ENCODE results near the gene DCANP1.

Gene DCANP1

DNA sequence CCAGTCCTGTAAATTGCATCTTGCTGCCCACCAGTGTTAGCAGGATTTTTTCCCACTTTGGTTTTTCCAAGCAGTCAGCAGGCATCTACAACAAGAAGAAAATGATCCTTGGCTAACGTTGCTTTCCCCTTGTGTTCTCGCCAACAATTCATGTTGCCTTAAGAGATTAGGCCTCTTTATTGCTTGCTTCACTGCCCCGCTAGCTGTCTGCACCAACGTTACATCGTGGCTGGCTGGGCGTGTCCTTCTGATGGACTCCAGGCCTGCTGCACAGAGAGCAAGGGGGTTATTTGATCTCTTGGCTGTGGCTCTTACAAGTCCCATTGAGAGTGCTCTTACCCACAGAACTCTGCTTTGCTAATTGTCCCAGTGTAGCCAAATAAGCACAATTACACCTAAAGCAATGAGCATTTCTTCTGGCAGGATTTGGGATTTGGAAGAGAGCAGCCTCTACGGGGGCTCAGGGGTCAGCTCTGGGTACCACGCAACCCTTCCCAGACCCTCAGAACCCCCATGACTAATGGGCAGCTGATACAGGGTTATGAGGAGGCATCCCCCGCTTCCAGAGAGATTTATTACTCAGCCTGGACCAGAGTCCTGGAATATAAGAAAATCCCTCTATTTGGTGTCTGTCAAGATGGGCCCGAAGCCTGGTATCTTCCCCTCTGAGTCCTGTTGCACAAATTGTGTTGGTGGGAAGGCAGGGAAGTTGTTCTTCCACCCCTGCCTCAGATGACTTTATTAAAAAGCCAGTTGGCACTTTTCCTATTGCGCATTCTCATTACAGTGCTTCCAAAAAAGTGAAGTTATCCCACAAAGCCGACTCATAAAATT, 17.6 kb downstream of the DCANP1 start:
- 86% methylated on average over 12 of the region's 12 CpGs for WGBS
- no peaks in the 10 kb centered on the region for H3K27me3 ChIP-seq (ENCODE audit: insufficient read depth, low read length)

DNA sequence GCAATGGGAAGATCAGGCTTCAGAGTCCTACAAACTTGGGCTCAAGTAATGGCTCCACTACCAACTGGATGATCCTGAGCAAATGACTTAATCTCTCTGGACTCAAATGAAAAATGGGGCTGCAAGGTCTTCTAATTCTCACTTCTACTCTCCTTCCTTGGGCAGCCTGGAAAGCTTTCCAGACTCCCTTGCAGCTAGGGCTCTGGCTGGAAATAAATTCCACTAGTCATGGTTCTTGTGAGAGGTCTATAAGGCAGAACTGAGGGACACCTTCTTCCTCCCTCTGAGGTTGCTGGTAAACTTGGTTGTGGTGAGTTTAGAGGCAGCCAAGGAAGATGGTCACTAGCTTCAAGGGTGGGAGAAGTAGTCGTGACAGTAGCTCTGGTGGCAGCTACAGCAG, 18.6 kb downstream of the DCANP1 start:
- Histone ChIP-seq H3K9me3 (ENCODE audit: insufficient read depth, low read depth, low read length) (peaks cover 9% of the 10 kb centered on the region; the same call in 1 of the 2 replicates), H3K27me3 (ENCODE audit: insufficient read depth, low read length) (no peaks in the 10 kb centered on the region), H3K27ac (ENCODE audit: low read depth, low read length) (no peak overlapping the region), H3K4me1 (ENCODE audit: insufficient read depth, low read length) (no peaks in the 10 kb centered on the region), H3K9ac (ENCODE audit: low read depth, low read length) (no peak overlapping the region), H3K4me3 (ENCODE audit: low read length) (no peak overlapping the region), H3K36me3 (ENCODE audit: insufficient read depth, low read length) (no peaks in the 10 kb centered on the region)
- WGBS = 96% methylated on average over 1 of the region's 1 CpG

More for the DNA sequence above, 17.6 kb downstream of the DCANP1 start:
- H3K36me3 ChIP-seq (ENCODE audit: insufficient read depth, low read length) = no peaks in the 10 kb centered on the region
- H3K9me3 ChIP-seq (ENCODE audit: insufficient read depth, low read depth, low read length) = peaks cover 9% of the 10 kb centered on the region; the same call in 1 of the 2 replicates
- no peak overlapping the region for H3K4me3 ChIP-seq (ENCODE audit: low read length)
- H3K27ac ChIP-seq (ENCODE audit: low read depth, low read length) = no peak overlapping the region
- no peak overlapping the region for H3K9ac ChIP-seq (ENCODE audit: low read depth, low read length)
- no peaks in the 10 kb centered on the region for H3K4me1 ChIP-seq (ENCODE audit: insufficient read depth, low read length)

DNA sequence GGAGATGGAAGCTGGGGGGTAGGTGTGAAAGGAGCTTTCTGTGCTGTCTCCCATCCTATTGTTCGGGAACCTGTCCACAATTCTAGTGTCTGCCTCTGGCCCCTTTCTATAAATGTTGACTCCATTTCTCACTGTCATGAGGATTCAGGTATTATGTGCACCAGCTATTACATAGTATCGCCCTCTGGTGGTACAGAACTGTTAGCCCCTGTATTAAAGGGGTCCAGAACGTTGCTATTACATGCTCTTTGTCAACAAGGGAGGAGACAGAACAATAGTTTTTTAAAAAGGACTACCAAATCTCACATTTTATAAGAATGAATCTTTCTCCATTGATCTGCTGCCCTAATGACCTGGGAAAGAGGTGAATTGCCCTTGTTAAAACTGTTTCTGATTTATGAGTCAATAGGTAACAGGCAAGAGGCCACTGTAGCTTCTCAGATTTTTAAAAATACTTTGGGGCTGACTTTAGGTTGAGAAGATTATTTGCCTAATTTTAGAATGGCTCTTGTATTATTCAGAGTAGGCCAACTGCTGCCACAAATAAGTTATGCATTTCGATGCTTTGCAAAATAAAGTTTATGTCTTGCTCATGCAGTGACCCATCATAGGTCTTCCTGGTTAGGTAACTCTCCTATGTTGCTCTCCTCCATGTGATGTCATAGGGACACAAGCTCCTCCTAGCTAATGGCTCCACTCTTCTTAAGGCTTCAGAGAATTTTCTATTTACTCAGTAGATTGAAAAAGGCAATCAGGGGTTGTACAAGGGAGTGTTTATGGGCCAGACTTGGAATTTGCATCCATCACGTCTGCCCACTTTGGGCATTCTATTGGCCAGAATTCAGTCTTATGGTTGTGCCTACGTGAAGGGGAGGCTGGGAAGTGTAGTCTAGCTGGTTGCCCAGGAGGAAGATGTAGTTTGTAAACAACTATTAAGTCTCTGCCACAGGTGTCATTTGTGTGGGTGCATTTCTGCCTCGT, 20.8 kb downstream of the DCANP1 start:
- Histone ChIP-seq H3K9ac (ENCODE audit: low read depth, low read length) (no peak overlapping the region), H3K27ac (ENCODE audit: low read depth, low read length) (no peak overlapping the region), H3K27me3 (ENCODE audit: insufficient read depth, low read length) (peaks cover 3% of the 10 kb centered on the region; the same call in 1 of the 2 replicates), H3K4me3 (ENCODE audit: low read length) (no peak overlapping the region), H3K36me3 (ENCODE audit: insufficient read depth, low read length) (no peaks in the 10 kb centered on the region), H3K9me3 (ENCODE audit: insufficient read depth, low read depth, low read length) (peaks cover 9% of the 10 kb centered on the region; the same call in 1 of the 2 replicates), H3K4me1 (ENCODE audit: insufficient read depth, low read length) (no peaks in the 10 kb centered on the region)
- WGBS = 55% methylated on average over 7 of the region's 7 CpGs

DNA sequence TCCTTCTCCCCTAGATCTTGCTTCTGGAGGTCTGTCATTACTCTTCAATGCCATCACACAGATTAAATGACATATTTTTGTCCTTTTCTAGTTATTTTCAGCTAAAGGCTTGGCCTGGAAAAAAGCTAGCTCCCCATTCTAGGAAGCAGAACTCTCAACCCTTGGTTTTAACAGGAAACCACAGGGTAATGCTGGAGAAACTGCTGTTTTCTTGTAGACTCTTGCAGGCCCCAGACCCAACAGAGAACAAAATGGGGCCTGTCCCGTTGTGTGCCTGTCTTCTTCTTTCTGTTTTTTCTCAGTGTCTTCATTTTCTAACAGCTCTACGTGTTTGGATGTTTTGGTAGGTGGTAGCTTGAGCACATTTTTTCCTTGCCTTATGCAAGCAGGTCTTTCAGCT, 21.5 kb downstream of the DCANP1 start:
- Histone ChIP-seq H3K27ac (ENCODE audit: low read depth, low read length) (no peak overlapping the region), H3K27me3 (ENCODE audit: insufficient read depth, low read length) (peaks cover 10% of the 10 kb centered on the region), H3K9ac (ENCODE audit: low read depth, low read length) (no peak overlapping the region), H3K4me1 (ENCODE audit: insufficient read depth, low read length) (no peaks in the 10 kb centered on the region), H3K9me3 (ENCODE audit: insufficient read depth, low read depth, low read length) (peaks cover 9% of the 10 kb centered on the region; the same call in 1 of the 2 replicates), H3K4me3 (ENCODE audit: low read length) (no peak overlapping the region), H3K36me3 (ENCODE audit: insufficient read depth, low read length) (no peaks in the 10 kb centered on the region)
- WGBS = 42% methylated on average over 2 of the region's 2 CpGs

GRCh38 chr5:135423846-135424168, 23.3 kb downstream of the DCANP1 start:
- Histone ChIP-seq H3K27me3 (ENCODE audit: insufficient read depth, low read length) (peaks cover 21% of the 10 kb centered on the region), H3K36me3 (ENCODE audit: insufficient read depth, low read length) (no peaks in the 10 kb centered on the region), H3K9ac (ENCODE audit: low read depth, low read length) (no peak overlapping the region), H3K9me3 (ENCODE audit: insufficient read depth, low read depth, low read length) (peaks cover 5% of the 10 kb centered on the region; the same call in 1 of the 2 replicates), H3K4me1 (ENCODE audit: insufficient read depth, low read length) (no peaks in the 10 kb centered on the region), H3K4me3 (ENCODE audit: low read length) (no peak overlapping the region), H3K27ac (ENCODE audit: low read depth, low read length) (no peak overlapping the region)
- 94% methylated on average over 1 of the region's 1 CpG for WGBS

GRCh38 chr5:135423146-135423845, 23.9 kb downstream of the DCANP1 start:
- Histone ChIP-seq H3K27ac (ENCODE audit: low read depth, low read length) (no peak overlapping the region), H3K27me3 (ENCODE audit: insufficient read depth, low read length) (peaks cover 26% of the 10 kb centered on the region), H3K36me3 (ENCODE audit: insufficient read depth, low read length) (no peaks in the 10 kb centered on the region), H3K4me1 (ENCODE audit: insufficient read depth, low read length) (no peaks in the 10 kb centered on the region), H3K9ac (ENCODE audit: low read depth, low read length) (no peak overlapping the region), H3K4me3 (ENCODE audit: low read length) (no peak overlapping the region), H3K9me3 (ENCODE audit: insufficient read depth, low read depth, low read length) (no peaks in the 10 kb centered on the region)
- 92% methylated on average over 7 of the region's 7 CpGs for WGBS

- no peaks in the 10 kb centered on the region for H3K36me3 ChIP-seq (ENCODE audit: insufficient read depth, low read length)
- H3K27me3 ChIP-seq (ENCODE audit: insufficient read depth, low read length) = peaks cover 30% of the 10 kb centered on the region
- H3K9me3 ChIP-seq (ENCODE audit: insufficient read depth, low read depth, low read length) = no peaks in the 10 kb centered on the region
- H3K4me3 ChIP-seq (ENCODE audit: low read length) = no peak overlapping the region
- H3K27ac ChIP-seq (ENCODE audit: low read depth, low read length) = no peak overlapping the region
- H3K4me1 ChIP-seq (ENCODE audit: insufficient read depth, low read length) = no peaks in the 10 kb centered on the region
- no peak overlapping the region for H3K9ac ChIP-seq (ENCODE audit: low read depth, low read length)
Measured at GRCh38 chr5:135422419-135422818, 24.7 kb downstream of the DCANP1 start.

GRCh38 chr5:135417083-135417482, 30.1 kb downstream of the DCANP1 start:
- peaks cover 45% of the 10 kb centered on the region for H3K27me3 ChIP-seq (ENCODE audit: insufficient read depth, low read length)
- no peaks in the 10 kb centered on the region for H3K9me3 ChIP-seq (ENCODE audit: insufficient read depth, low read depth, low read length)
- H3K4me3 ChIP-seq (ENCODE audit: low read length) = no peak overlapping the region
- no peaks in the 10 kb centered on the region for H3K36me3 ChIP-seq (ENCODE audit: insufficient read depth, low read length)
- no peak overlapping the region for H3K9ac ChIP-seq (ENCODE audit: low read depth, low read length)
- no peak overlapping the region for H3K27ac ChIP-seq (ENCODE audit: low read depth, low read length)
- no peaks in the 10 kb centered on the region for H3K4me1 ChIP-seq (ENCODE audit: insufficient read depth, low read length)

DNA sequence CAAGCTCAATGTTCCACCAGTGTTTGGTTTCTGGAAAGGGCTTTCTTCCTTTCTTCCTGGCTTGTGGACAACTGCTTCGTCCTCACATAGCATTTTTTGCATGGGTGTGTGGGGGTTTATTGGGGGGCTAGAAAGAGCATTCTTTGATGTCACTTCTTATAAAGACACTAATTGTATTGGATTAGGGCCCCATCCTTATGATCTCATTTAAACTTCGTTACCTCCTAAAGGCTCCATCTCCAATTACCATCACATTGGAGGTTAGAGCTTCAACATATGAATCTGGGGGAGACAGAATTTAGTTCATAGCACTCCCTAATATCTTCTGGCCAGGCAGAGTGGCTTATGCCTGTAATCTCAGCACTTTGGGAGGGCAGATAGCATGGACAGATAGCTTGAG, 42.1 kb downstream of the DCANP1 start:
- Histone ChIP-seq H3K9me3 (ENCODE audit: insufficient read depth, low read depth, low read length) (peaks cover 6% of the 10 kb centered on the region; the same call in 1 of the 2 replicates), H3K4me1 (ENCODE audit: insufficient read depth, low read length) (peaks cover 31% of the 10 kb centered on the region), H3K36me3 (ENCODE audit: insufficient read depth, low read length) (no peaks in the 10 kb centered on the region), H3K4me3 (ENCODE audit: low read length) (no peak overlapping the region), H3K9ac (ENCODE audit: low read depth, low read length) (no peak overlapping the region), H3K27me3 (ENCODE audit: insufficient read depth, low read length) (peaks cover 61% of the 10 kb centered on the region), H3K27ac (ENCODE audit: low read depth, low read length) (no peak overlapping the region)
- 100% methylated on average over 1 of the region's 2 CpGs for WGBS

- Histone ChIP-seq H3K9ac (ENCODE audit: low read depth, low read length) (no peak overlapping the region), H3K4me1 (ENCODE audit: insufficient read depth, low read length) (peaks cover 42% of the 10 kb centered on the region), H3K27ac (ENCODE audit: low read depth, low read length) (no peak overlapping the region), H3K9me3 (ENCODE audit: insufficient read depth, low read depth, low read length) (peaks cover 6% of the 10 kb centered on the region; the same call in 1 of the 2 replicates), H3K27me3 (ENCODE audit: insufficient read depth, low read length) (peaks cover 78% of the 10 kb centered on the region), H3K36me3 (ENCODE audit: insufficient read depth, low read length) (no peaks in the 10 kb centered on the region), H3K4me3 (ENCODE audit: low read length) (no peak overlapping the region)
- WGBS = 79% methylated on average over 1 of the region's 2 CpGs
Measured at GRCh38 chr5:135402031-135402430, 45.1 kb downstream of the DCANP1 start.
